Left cardiac atrium (tissue), 4 donors: ENCODE results near the gene NOP56. TPM values are rescaled to one million over a fixed set of nuclear protein-coding genes. Genes with fewer than 3 reads are reported as not detected.

Experiments
- ATAC-seq, 2 donors: fragments of 200-7000 bp; cut with Tn5 transposase; one replicate each; pipeline ENCODE4 v1.9.1; 2020; ENCODE audit warnings: mild to moderate bottlenecking in 2 of 2, moderate library complexity in 2 of 2
- DNase-seq: peaks from one replicate; pipeline ENCODE4 v3.0.0-alpha.2; 2020
- intact Hi-C, 2 donors: fragments of 100-400 bp; cut with DNase I; formaldehyde crosslinking; loops; one replicate each; pipeline versions ENCODE4 v1.14.1 to v1.15.1; 2022 to 2023
- long read RNA-seq: library from polyadenylated mRNA; unstranded; transcript quantifications from one replicate; pipeline ENCODE4 v2.0.0, GENCODE V29; 2021
- total RNA-seq, 2 donors: library from RNA; stranded (reverse); fragmentation: NEBNext Ultra II Directional; extraction: Animal tissue kit (Norgen Biotek cat#: 25700); gene quantifications; one replicate each; pipeline ENCODE4 v1.2.1, GENCODE V29; 2021
- donor health status: DM: no; HTN: yes; CAD: no.
- donor health status: DM: no; HTN: yes; CAD: no; lungs with severe emphysema.
- donor health status: DM: yes; HTN: yes; CAD: no.
- donor health status: Dilated cardiomyopathy.

The NOP56 gene, protein sequence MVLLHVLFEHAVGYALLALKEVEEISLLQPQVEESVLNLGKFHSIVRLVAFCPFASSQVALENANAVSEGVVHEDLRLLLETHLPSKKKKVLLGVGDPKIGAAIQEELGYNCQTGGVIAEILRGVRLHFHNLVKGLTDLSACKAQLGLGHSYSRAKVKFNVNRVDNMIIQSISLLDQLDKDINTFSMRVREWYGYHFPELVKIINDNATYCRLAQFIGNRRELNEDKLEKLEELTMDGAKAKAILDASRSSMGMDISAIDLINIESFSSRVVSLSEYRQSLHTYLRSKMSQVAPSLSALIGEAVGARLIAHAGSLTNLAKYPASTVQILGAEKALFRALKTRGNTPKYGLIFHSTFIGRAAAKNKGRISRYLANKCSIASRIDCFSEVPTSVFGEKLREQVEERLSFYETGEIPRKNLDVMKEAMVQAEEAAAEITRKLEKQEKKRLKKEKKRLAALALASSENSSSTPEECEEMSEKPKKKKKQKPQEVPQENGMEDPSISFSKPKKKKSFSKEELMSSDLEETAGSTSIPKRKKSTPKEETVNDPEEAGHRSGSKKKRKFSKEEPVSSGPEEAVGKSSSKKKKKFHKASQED
- 10 to 100 TPM; 63.3 to 91.3 TPM for total RNA-seq
- long read RNA-seq, transcript NOP56-201 (12 exons, 2,400 nt), result major isoform, 9 of 31 reads
- long read RNA-seq, partial matches to known transcripts, result 15 of 31 reads
- long read RNA-seq, other reads (novel, unspliced or antisense), result 5 of 31 reads

DNA sequence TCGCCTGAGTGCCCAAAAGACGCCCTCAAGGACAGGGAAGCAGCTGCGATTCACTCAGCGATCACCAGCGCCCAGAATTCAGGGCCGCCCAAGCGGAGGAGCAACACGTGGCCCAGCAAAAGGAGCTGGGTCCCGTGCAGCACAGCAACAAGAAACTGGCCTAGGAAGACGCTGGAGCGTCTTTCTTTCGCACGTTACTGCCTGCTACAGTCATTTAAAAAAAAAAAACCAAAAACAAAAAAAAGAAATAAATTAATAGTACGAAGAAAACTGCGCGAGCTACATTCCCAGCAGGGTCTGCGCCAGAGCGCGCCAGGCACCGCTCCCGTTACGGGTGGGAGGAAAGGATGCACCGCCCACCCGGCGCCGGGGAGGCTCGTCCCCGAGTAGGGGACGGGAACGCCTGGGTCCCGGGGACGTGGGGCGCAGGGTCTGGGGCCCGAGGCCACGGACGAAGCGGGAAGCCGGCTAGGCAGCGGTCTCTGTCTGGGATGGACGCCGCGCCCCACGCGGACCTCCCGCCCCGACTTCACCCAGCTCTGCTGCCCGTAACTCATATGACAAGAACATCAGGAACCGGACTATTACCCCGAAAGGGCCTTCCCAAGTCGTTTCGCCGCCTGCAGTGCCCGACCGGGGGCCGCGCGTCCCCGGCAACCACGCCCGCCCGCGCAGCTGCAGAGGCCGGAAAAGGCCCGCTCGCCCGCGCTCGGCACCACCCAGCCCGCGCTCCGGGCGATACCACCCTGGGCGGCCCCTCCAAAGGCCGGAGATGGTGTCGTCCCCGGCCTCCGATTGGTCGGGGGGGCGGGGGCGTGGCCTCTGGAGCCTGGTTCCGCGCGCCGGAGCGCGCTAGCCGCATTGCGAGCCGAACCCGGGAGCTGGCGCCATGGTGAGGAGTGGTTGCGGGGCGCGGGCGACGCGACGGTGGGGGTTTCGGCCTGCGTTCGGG lies at the start of gene NOP56:
Gene NOP56, plus strand, starts transcription at position 861 of the 952 bp plus-strand sequence. Its CDS starts 29 bp downstream, at position 890.
- intact Hi-C loops, result no loop called here
- DNase-seq, result peak; percentile 92
- ATAC-seq, result peak; percentile 98

DNA sequence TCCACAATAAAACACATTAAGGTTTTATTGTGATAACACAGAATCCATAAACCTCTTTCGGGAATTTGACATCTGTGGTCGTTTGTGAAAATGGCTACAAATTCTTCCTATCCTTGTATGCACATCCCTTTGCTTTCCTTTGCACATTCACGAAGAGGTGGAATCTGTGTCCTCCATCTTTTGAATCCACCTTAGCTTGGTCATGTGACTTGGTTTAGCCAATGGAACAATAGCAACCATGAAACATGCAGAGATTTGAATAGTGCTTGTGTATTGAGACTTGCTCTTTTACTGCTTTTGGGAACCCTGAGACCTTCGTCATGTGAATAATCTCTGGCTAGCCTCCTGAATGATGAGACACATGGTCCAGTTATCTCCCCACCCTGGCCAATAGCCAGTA lies 49.7 kb upstream of the NOP56 start:
- DNase-seq (no peak), ATAC-seq (no peak)
- intact Hi-C loops, result no loop called here

DNA sequence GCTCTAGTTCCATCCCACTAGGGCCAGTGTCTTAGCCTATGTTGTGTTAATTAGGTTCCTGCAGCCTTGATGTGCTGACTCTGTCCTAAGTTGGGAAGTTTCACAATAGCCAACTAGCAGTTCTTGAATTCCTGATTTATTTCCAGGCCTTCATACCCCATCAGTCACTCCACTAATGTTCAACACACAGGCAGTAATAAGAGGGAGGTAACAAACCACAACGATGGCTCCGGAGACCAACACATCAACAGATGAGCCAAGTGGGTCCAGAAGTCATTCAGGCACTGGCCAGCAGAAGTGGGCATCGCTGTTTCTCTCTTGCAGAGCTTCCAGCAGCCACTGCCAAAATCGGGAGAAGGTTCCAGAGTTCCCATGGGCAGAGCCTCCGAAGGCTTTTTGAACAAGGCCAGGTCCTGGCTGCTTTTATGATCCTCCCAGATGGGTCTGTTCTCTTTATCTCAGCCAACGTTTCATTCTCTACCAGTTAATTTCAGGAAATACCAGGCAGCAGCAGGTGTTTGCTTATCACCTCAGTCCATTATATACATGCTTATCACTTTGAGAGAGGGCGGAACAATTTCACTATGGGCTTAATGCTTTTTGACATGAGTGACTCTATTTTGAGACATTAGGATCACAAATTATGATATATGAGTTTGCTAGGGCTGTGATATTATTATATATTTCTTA lies 48.5 kb upstream of the NOP56 start:
- intact Hi-C loops, result no loop called here
- ATAC-seq (peak in 1 of 2 donors; percentile 70), DNase-seq (no peak)

DNA sequence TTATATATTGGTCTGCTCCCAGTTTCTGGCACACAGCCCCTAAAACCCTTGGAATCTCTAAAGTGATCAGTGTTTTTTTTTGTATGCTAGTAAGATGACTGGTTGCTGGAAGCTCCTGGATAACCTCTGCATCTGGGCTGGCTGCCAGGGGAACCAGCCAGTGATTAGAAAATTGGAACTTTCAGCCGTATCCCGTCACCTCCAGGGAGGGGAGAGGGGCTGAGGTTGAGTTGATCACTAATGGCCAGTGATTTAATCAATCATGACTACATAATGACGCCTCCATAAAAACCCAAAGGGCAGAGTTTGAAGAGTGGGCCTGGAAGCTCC lies 48.0 kb upstream of the NOP56 start:
- no peak for DNase-seq
- intact Hi-C loops, result no loop called here
- no peak for ATAC-seq

DNA sequence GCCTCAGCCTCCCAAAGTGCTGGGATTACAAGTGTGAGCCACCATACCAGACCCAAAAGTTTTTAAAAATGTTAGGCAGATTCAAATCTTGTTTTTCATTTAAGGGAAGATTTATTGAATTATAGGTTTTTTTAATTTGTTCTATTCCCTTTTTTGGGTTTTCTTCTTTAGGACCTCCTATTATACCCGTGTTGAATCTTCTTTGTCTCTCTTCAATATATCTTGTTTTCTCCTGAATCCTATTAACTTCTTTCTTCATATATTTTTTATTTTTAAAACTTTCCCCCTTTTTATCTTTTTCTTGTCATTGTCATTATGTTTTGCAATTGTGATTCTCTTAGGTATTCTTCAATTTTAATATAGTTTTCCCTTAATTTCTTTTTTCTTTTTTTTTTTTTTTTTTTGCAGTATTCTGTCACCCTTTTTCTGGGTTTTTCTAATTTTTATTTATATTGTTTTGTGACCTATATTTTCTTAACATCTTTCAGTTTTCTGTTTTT lies 45.9 kb upstream of the NOP56 start:
- intact Hi-C loops, result no loop called here
- no peak for DNase-seq
- ATAC-seq, result no peak

DNA sequence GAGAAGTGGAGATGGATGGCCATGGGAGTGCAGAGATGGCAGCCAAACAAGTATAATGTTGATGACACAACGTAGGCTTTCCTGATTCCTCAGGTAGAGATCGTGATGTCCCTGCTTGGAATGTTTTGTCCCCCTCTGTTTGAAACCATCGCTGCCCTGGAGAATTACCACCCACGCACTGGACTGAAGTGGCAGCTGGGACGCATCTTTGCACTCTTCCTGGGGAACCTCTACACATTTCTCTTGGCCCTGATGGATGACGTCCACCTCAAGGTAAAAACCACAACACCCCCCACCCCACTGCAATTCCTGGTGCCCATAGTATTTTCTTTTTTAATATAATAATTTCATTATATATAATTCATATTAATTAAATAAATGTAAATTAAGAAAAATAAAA lies 42.1 kb upstream of the NOP56 start:
- DNase-seq (no peak), ATAC-seq (no peak)
- intact Hi-C loops, result no loop called here

DNA sequence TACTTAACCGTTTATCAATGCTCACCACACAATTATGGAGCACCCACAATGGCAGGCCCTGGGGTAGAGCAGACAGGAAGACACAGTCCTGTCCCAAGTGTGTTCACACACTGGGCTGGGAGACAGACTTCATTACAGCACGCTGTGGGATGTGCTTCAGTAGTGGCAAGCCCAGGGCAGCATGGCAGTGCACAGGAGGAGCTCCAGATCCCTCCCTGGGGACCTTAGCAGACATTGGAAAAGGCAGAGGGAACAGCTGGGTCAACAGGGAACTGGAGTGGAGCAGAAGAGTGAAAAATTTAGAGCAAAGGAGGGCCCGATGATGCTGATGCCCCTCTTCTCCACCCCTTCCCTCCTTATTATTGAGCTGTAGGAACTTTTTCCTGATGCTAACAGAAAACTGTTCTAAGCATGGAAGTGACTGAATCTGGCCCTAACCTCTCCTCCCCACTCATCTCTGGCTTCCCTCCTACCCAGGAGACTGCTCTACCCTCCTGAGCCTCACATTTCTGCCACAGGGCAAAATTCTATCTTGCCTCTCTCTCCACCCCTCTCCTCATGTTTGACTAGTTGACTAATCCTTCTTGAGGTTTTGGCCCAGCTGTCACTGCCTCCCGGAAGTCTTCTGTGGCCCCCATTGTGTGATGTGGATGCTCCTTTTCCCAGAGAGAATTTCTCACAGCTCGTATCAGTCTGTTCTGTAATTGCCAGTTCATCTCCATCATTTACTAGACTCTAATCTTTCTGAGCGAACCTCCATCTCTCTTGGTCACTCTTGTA lies 41.3 kb upstream of the NOP56 start:
- intact Hi-C loops, result no loop called here
- no peak for DNase-seq
- no peak for ATAC-seq

DNA sequence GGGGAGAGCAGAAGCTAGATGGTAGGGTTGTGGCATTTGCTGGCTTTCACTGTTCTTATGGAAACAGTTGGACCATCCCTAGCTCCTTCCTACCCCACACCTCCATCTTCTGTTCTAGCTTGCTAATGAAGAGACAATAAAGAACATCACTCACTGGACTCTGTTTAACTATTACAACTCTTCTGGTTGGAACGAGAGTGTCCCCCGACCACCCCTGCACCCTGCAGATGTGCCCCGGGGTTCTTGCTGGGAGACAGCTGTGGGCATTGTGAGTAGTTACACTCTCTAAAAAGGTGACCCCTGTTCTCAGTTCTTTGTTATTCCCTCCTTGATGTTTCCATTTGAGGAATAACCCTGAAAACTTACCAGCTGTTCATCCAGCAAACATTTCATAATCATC lies 40.4 kb upstream of the NOP56 start:
- DNase-seq (no peak), ATAC-seq (no peak)
- intact Hi-C loops, result no loop called here

DNA sequence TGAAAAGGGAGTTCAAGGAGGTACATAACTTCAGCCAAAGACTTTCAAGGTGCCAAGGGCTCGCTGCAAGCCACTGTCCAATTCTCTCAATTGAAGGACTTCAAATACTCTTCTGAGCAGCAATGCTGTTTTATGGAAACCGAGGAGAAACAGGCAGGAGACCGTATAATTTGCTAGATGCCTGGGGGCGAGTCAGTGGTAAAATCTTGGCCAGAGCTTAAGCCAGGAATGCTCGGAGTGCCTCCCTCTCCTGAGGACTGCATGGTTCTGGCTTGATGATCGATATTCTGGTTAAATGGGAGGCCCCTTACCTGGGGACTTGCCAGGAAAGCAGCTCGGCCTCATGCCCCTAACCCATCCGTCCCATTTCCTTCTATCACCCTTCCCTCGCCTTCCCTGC lies 35.8 kb upstream of the NOP56 start:
- intact Hi-C loops, result no loop called here
- DNase-seq (no peak), ATAC-seq (no peak)

DNA sequence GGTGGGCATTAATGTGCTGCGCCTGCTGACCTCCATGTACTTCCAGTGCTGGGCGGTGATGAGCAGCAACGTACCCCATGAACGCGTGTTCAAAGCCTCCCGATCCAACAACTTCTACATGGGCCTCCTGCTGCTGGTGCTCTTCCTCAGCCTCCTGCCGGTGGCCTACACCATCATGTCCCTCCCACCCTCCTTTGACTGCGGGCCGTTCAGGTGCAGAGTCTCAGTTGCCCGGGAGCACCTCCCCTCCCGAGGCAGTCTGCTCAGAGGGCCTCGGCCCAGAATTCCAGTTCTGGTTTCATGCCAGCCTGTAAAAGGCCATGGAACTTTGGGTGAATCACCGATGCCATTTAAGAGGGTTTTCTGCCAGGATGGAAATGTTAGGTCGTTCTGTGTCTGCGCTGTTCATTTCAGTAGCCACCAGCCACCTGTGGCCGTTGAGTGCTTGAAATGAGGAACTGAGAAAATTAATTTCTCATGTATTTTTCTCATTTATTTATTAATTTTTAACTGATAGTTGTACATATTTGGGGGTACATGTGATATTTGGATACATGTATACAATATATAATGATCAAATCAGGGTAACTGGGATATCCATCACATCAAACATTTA lies 35.2 kb upstream of the NOP56 start:
- DNase-seq (no peak), ATAC-seq (no peak)
- intact Hi-C loops, result no loop called here

DNA sequence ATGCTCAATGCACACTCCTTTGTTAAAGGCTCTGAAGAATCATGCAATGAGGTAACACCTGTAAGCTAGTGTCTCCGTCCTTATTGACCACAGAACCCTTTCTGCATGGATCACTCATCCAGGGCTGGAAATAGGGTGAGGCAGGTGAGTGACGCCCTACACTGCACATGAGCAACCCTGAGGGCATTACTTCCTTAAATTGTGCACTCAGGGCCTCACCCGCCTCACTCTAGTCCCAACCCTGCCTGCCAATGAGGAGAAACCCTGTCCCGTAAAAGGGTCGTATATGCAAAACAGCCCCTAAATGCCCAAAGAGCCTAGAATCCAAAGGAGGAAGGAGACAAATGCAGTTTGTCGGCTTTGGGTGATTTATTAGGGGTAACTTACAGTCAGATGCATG lies 33.6 kb upstream of the NOP56 start:
- intact Hi-C loops, result no loop called here
- DNase-seq, result no peak
- no peak for ATAC-seq

DNA sequence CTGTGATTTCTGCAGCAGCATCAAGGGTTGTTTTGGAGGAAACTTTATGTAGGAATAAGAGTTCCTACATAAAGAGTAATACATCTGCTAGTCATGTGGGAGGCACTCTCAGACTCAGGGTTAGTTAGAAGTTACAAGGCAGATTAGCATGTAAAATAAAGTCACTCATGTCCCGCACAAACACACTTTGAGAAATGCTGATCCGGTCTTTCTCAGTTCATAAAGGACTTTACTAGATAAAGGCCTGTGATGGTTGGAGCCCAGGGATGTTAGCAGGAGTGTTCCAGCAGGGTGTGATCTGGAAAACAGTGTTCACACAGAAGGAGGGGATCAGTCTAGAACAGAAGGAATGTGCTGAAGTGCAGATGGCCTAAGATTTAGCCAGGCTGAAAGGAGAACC lies 33.1 kb upstream of the NOP56 start:
- no peak for DNase-seq
- ATAC-seq, result no peak
- intact Hi-C loops, result no loop called here

DNA sequence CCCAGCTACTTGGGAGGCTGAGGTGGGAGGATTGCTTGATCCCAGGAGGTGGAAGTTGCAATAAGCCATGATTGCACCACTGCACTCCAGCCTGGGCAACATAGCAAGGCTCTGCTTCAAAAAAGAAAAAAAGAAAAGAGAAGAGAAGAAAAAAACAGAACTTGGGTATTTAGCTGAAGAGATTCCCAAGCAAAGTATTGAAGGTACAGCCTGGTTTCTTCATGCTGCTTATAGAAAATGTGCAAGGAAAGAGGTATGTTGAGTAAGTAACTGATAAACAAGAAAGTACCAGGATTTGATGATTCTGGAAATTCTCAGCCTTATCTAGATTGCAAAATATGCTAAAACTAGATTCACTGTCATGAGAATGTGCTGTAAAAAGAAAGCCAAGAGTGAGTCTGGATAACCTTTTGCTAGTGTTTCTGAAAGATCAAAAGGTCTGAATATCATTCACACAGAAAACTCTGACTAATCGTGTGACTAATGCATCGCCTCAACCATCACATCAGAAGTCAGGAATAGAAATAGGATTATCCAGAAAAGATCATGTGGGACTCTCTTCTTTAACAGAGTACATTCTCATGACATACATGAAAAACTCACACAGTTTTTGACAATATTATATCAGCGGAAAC lies 32.4 kb upstream of the NOP56 start:
- no peak for ATAC-seq
- DNase-seq, result no peak
- intact Hi-C loops, result no loop called here

DNA sequence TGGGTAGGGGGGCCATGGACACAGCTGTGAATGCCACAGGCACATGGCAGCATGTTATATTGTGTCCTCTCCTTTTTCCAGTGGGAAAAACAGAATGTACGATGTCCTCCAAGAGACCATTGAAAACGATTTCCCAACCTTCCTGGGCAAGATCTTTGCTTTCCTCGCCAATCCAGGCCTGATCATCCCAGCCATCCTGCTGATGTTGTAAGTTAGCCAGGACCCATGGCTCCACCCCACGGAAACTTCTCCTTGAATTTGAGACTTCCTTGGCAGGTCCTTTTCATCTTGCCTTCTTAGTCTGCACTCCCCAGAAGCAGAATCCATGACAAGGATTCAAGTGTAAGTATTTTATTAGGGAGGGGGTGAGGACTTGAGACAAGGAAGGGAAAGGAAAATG lies 28.2 kb upstream of the NOP56 start:
- intact Hi-C loops, result no loop called here
- DNase-seq, result no peak
- ATAC-seq, result peak in 1 of 2 donors; percentile 79

DNA sequence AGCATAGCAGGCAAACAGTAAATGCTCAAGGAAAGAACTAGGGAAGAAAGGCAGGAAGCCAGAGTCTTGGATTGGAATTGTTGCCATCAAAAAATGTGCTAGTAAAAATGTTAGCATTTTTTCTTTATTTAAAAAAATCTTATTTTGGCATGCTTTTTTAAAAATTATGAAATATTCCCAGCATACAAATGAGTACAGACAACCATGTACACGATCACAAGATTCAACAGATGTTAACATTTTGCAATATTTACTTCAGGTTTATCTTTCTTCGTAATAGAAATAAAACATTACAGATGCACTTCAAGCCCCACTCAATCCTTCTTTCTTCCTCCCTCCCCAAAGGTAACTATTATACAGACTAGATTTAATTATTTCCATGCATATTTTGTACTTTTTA lies 27.4 kb upstream of the NOP56 start:
- DNase-seq, result no peak
- intact Hi-C loops, result no loop called here
- ATAC-seq, result no peak

DNA sequence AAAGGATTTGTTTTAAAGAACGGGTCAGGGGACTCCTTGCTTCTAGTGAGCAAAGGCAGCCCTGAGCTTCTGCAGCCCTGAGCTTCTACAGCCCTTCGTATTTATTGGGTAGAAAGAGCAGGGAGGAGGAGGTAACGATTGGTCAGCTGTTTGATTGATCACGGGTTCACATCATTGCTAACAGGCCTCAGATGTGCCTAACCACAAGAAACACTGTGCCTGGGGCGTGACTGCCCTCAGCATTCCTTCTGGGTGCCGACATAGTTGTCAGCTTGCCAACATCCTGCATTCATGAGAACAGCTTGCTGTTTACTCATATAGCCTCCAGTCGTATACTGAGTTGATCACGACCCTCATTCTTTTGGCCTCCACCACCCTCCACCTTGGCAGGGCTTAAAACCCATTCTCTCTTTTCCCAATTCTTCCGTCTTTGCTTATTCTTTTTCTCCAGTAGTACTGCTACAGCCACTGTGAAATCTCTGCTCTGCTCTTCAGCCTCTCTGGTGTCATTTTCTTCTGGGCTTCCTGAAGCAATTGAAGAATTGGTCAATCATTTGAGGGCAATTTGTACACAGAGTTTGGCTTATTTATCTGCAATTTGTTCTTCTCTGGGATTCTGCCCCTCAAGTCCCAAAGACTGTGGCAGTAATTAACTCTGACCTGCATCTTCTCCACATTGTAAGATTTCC lies 25.4 kb upstream of the NOP56 start:
- intact Hi-C loops, result no loop called here
- DNase-seq (no peak), ATAC-seq (no peak)

DNA sequence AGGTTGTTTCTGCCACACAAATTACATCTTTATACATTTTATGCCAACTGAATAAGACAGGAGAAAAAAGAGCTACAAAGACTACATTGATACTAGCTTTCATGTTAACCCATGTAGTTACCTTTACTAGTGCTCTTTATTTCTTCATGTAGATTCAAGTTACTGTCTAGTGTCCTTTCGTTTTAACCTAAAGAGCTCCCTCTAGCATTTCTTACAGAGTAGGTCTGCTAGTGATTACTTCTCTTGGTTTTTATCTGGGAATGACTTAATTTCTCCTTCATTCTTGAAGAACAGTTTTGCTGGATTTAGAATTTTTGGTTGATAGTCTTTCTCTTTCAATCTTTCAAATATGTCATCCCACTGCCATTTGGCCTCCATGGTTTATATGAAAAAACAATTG lies 21.2 kb upstream of the NOP56 start:
- DNase-seq (no peak), ATAC-seq (no peak)
- intact Hi-C loops, result no loop called here
